ENCODE results near the gene TMPRSS3.

DNA sequence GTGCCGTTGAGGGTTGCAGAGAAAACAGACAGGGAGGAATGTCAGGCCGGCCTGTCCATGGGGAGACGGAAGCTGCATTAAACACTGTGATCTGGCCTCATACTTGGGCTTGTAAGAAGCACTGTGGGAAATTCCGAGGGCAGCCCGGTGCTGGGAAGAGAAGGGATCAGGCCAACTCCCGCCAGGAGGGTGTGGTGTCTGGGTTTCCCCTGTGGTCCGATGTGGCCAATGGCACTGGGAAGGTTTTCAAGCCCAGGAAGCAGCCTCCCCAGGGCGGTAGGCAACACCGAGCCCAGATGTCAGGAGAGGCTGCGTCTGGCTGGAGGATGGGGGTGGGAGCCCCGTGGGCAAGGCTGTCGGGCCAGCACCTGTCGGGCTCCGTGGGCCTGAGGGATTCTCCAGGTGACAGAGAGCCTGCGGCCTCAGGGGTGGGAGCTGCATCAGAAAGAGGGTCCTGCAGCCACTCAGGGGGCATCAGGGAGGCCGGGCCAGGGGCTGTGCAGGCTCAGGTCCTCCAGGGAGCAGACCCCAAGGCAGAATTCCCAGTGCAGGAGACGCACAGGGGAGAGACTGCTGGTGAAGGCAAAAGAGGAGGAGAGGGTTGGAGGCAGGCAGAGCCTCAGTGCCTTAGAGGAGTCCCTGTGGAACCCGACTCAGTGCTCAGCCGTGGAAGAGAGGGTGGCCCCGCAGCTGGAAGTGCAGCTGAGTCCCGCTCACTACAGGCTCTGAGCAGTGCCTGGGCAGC lies 16.2 kb upstream of the TMPRSS3 start:
- TF ChIP-seq ZFP3 (CRISPR knock-in tag; IDR thresholded peaks at IDR 0.05) (no peak), ISL1 (CRISPR knock-in tag; IDR thresholded peaks at IDR 0.05) (no peak), TSHZ2 (CRISPR knock-in tag; IDR thresholded peaks at IDR 0.05) (no peak), ARNTL (CRISPR knock-in tag; IDR thresholded peaks at IDR 0.05; ENCODE audit: borderline replicate concordance, low read depth) (no peak), OSR1 (CRISPR knock-in tag; IDR thresholded peaks at IDR 0.05) (no peak), ESRRG (CRISPR knock-in tag; IDR thresholded peaks at IDR 0.05) (no peak)
- TF ChIP-seq, protein P1, sequence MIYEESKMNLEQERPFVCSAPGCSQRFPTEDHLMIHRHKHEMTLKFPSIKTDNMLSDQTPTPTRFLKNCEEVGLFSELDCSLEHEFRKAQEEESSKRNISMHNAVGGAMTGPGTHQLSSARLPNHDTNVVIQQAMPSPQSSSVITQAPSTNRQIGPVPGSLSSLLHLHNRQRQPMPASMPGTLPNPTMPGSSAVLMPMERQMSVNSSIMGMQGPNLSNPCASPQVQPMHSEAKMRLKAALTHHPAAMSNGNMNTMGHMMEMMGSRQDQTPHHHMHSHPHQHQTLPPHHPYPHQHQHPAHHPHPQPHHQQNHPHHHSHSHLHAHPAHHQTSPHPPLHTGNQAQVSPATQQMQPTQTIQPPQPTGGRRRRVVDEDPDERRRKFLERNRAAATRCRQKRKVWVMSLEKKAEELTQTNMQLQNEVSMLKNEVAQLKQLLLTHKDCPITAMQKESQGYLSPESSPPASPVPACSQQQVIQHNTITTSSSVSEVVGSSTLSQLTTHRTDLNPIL (CRISPR knock-in tag; IDR thresholded peaks at IDR 0.05; ENCODE audit: low read depth) = no peak
- TF ChIP-seq, protein P2, sequence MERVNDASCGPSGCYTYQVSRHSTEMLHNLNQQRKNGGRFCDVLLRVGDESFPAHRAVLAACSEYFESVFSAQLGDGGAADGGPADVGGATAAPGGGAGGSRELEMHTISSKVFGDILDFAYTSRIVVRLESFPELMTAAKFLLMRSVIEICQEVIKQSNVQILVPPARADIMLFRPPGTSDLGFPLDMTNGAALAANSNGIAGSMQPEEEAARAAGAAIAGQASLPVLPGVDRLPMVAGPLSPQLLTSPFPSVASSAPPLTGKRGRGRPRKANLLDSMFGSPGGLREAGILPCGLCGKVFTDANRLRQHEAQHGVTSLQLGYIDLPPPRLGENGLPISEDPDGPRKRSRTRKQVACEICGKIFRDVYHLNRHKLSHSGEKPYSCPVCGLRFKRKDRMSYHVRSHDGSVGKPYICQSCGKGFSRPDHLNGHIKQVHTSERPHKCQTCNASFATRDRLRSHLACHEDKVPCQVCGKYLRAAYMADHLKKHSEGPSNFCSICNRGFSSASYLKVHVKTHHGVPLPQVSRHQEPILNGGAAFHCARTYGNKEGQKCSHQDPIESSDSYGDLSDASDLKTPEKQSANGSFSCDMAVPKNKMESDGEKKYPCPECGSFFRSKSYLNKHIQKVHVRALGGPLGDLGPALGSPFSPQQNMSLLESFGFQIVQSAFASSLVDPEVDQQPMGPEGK (CRISPR knock-in tag; IDR thresholded peaks at IDR 0.05; ENCODE audit: borderline replicate concordance) = no peak
